ENCODE data around the gene VAMP2. TPM values are rescaled to one million over a fixed set of nuclear protein-coding genes. Genes with fewer than 3 reads are reported as not detected.

Gene VAMP2
- polyA plus RNA-seq, 2 of the 4 experiments (the other 2 are of a cell fraction), result 19.2 to 21.7 TPM

DNA sequence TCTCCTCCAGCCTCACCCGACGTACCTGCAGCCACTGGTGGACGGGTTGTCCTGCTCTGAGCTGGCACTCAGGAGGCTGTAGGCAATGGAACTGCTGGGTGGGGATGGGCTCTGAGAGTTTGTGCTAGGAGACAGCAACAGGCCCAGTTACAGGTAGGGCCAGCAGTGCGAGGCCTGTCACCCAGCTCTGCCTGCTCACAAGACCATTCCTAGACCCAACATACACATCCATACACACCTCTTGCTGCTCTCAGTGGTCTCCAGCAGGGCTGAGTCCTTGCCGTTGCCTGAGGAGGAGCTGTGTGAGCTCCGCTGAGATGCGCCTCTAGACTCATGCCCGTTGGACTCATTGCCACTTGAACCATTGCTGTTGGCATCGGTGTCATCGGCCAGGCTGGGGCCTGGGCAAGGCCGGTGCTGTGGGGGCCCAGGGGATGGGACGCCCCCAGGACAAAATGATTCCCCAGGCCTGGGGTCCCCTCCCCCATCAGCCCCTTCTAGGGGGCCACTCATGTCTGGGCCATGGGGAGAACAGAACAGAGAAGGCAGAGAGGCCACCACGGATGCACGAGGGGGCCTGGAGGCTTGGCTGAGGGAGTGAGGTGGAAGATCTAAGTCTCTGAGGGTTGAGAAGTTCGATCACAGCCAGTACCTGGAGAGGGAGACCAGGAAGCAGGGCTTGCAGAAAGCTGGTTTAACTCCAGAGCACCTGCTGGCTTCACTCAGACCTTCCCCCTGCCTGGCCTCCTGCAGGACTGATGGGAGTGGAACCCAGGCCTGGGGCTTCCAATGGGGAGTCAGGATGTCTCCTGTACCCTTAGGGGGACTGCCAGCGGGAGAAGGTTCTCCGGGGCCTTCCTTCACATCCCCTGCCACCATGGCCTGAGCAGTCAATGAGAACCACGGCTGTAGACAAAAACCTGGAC is 12.3 kb downstream of the VAMP2 start:
- Histone ChIP-seq H3K4me1 (peaks cover 37% of the 10 kb centered on the region), H3K4me2 (peak overlapping the region; percentile 78; the same call in 1 of the 3 replicates), H3K9me3 (no peaks in the 10 kb centered on the region), H3K27ac (no peak overlapping the region; a peak in 1 of 6 replicates), H3K4me3 (no peak overlapping the region)
- 93% methylated on average over 18 of the region's 18 CpGs for WGBS (ENCODE audit: missing lambda C conversion rate)
- no peak for DNase-seq (ENCODE audit: low read depth in 1 of 2, low spot score in 1 of 2)
- no peak for TF ChIP-seq SREBF2 (IDR thresholded peaks at IDR 0.05)
- TF ChIP-seq FOSL2 (IDR thresholded peaks at IDR 0.05), result no peak
- TF ChIP-seq FOSL2 (CRISPR knock-in tag; IDR thresholded peaks at IDR 0.05), result no peak
- no peak for TF ChIP-seq NPAS2 (CRISPR knock-in tag; IDR thresholded peaks at IDR 0.05; ENCODE audit: borderline replicate concordance)
- TF ChIP-seq, protein P1, sequence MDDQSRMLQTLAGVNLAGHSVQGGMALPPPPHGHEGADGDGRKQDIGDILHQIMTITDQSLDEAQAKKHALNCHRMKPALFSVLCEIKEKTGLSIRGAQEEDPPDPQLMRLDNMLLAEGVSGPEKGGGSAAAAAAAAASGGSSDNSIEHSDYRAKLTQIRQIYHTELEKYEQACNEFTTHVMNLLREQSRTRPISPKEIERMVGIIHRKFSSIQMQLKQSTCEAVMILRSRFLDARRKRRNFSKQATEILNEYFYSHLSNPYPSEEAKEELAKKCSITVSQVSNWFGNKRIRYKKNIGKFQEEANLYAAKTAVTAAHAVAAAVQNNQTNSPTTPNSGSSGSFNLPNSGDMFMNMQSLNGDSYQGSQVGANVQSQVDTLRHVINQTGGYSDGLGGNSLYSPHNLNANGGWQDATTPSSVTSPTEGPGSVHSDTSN (IDR thresholded peaks at IDR 0.05), result no peak
- TF ChIP-seq CEBPB (IDR thresholded peaks at IDR 0.05), result no peak
- no peak for TF ChIP-seq ESRRA (IDR thresholded peaks at IDR 0.05; ENCODE audit: borderline replicate concordance, low read length)
- no peak for TF ChIP-seq ZFP36 (IDR thresholded peaks at IDR 0.05; ENCODE audit: borderline replicate concordance, partially characterized antibody)
- TF ChIP-seq HOXB5 (CRISPR knock-in tag; IDR thresholded peaks at IDR 0.05), result no peak
- TF ChIP-seq SMC3 (IDR thresholded peaks at IDR 0.05), result no peak
- TF ChIP-seq HOXB13 (CRISPR knock-in tag; IDR thresholded peaks at IDR 0.05; ENCODE audit: low read depth), result no peak
- TF ChIP-seq ATOH8 (CRISPR knock-in tag; IDR thresholded peaks at IDR 0.05; ENCODE audit: low read depth), result no peak
- TF ChIP-seq NR3C1 (IDR thresholded peaks at IDR 0.05), result no peak
- TF ChIP-seq, protein P2, sequence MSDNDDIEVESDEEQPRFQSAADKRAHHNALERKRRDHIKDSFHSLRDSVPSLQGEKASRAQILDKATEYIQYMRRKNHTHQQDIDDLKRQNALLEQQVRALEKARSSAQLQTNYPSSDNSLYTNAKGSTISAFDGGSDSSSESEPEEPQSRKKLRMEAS (IDR thresholded peaks at IDR 0.05), result no peak
- no peak for TF ChIP-seq MAFK (IDR thresholded peaks at IDR 0.05; ENCODE audit: partially characterized antibody)
- no peak for TF ChIP-seq JUNB (IDR thresholded peaks at IDR 0.05)
- TF ChIP-seq NFE2L2 (conservative IDR thresholded peaks at IDR 0.05; ENCODE audit: low read length), result no peak
- ChIA-PET CTCF (interaction anchor here (1.2 to 26.5 kb wide), 5 partner anchors 3 to 71 kb away, joined by 4 to 601 read pairs (median 4); partner anchors contain the start of genes PER1 and VAMP2), POLR2A (no interaction called here)
- no peak for ATAC-seq
- FAIRE-seq, result no peak

GRCh38 chr17:8149419-8150193 is 13.1 kb downstream of the VAMP2 start:
- Histone ChIP-seq H3K4me3 (no peak overlapping the region), H3K9me3 (no peaks in the 10 kb centered on the region), H3K4me2 (no peak overlapping the region), H3K4me1 (peaks cover 29% of the 10 kb centered on the region), H3K27ac (no peak overlapping the region)
- ATAC-seq (no peak), DNase-seq (ENCODE audit: low read depth in 1 of 2, low spot score in 1 of 2) (no peak), FAIRE-seq (no peak)
- ChIA-PET CTCF (interaction anchor here (1.2 to 26.5 kb wide), 5 partner anchors 3 to 70 kb away, joined by 4 to 601 read pairs (median 8); partner anchors contain the start of genes HES7, PER1 and VAMP2), POLR2A (interaction anchor here (0.6 kb wide), 1 partner anchor 12 kb away, joined by 3 read pairs; no protein-coding TSS in a partner anchor)
- 93% methylated on average over 29 of the region's 29 CpGs for WGBS (ENCODE audit: missing lambda C conversion rate)
- no peak for TF ChIP-seq EP300 (IDR thresholded peaks at IDR 0.05)
- TF ChIP-seq, protein P1 (IDR thresholded peaks at IDR 0.05), result no peak
- TF ChIP-seq HOXB5 (CRISPR knock-in tag; IDR thresholded peaks at IDR 0.05), result no peak
- TF ChIP-seq RAD21 (conservative IDR thresholded peaks at IDR 0.05 in 1 of 2, IDR thresholded peaks at IDR 0.05 in 1 of 2), result no peak
- TF ChIP-seq, protein P3, sequence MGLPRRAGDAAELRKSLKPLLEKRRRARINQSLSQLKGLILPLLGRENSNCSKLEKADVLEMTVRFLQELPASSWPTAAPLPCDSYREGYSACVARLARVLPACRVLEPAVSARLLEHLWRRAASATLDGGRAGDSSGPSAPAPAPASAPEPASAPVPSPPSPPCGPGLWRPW (IDR thresholded peaks at IDR 0.05), result no peak
- no peak for TF ChIP-seq ZC3H11A (IDR thresholded peaks at IDR 0.05)
- TF ChIP-seq FOSB (CRISPR knock-in tag; IDR thresholded peaks at IDR 0.05), result no peak
- no peak for TF ChIP-seq GATA3 (IDR thresholded peaks at IDR 0.05; ENCODE audit: borderline replicate concordance)
- TF ChIP-seq, protein P2 (IDR thresholded peaks at IDR 0.05), result no peak
- TF ChIP-seq CEBPB (IDR thresholded peaks at IDR 0.05), result no peak
- no peak for TF ChIP-seq RARB (CRISPR knock-in tag; IDR thresholded peaks at IDR 0.05)
- no peak for TF ChIP-seq MAFK (IDR thresholded peaks at IDR 0.05; ENCODE audit: partially characterized antibody)
- no peak for TF ChIP-seq HOXA7 (CRISPR knock-in tag; IDR thresholded peaks at IDR 0.05)
- no peak for TF ChIP-seq POLR2AphosphoS2 (conservative IDR thresholded peaks at IDR 0.05; ENCODE audit: low read length)
- no peak for TF ChIP-seq MAZ (IDR thresholded peaks at IDR 0.05; ENCODE audit: borderline replicate concordance, low read depth, low read length)
